ENCODE data around the gene NAV2.

DNA sequence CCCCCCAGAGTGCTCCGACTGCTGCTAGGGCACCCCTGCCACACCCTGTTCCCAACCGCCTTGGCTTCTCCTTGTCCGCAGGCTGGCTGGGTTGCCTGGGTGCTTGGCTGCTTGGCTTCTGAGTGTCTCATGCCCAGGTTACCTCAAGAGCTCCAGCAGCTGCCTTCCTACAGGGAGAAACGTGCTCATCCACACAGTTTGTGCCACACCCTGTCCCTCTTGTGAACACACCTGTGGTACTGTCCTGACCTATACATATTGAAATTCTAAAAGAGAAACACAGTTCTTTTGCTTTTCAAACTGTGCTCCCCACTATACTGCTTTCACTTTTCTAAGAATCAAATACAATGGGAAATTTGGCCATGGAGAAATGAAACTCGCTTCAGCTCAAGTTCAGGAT lies 256.2 kb downstream of the NAV2 start:
- TF ChIP-seq, protein P1, sequence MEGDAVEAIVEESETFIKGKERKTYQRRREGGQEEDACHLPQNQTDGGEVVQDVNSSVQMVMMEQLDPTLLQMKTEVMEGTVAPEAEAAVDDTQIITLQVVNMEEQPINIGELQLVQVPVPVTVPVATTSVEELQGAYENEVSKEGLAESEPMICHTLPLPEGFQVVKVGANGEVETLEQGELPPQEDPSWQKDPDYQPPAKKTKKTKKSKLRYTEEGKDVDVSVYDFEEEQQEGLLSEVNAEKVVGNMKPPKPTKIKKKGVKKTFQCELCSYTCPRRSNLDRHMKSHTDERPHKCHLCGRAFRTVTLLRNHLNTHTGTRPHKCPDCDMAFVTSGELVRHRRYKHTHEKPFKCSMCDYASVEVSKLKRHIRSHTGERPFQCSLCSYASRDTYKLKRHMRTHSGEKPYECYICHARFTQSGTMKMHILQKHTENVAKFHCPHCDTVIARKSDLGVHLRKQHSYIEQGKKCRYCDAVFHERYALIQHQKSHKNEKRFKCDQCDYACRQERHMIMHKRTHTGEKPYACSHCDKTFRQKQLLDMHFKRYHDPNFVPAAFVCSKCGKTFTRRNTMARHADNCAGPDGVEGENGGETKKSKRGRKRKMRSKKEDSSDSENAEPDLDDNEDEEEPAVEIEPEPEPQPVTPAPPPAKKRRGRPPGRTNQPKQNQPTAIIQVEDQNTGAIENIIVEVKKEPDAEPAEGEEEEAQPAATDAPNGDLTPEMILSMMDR (IDR thresholded peaks at IDR 0.05) = no peak
- TF ChIP-seq POLR2A (IDR thresholded peaks at IDR 0.05) = no peak
